Activated T-cell treated with anti-CD3 and anti-CD28 coated beads for 4 hours (primary cell): ENCODE results near the gene MAP3K20.
"Not testable (repeated sequence)": the region's sequence is repeated elsewhere in the genome, so short reads cannot be mapped to it uniquely, and the experiment has no call there.

Experiments used
- DNase-seq: peaks from one replicate; pipeline ENCODE4 v3.0.0-alpha.2; 2020

MAP3K20 gene

GRCh38 chr2:173207124-173207523 is 131.5 kb downstream of the MAP3K20 start:
- DNase-seq = not testable (repeated sequence)

- DNase-seq = peak; percentile 22
Measured at GRCh38 chr2:173210270-173211196, 134.9 kb downstream of the MAP3K20 start.

GRCh38 chr2:173213181-173213580 is 137.5 kb downstream of the MAP3K20 start:
- DNase-seq = no peak

GRCh38 chr2:173214213-173214612 is 138.6 kb downstream of the MAP3K20 start:
- DNase-seq = no peak

GRCh38 chr2:173215316-173215715 is 139.7 kb downstream of the MAP3K20 start:
- DNase-seq = no peak

- DNase-seq = no peak
Measured at GRCh38 chr2:173216051-173216450, 140.4 kb downstream of the MAP3K20 start.

GRCh38 chr2:173216668-173217067 is 141.0 kb downstream of the MAP3K20 start:
- no peak for DNase-seq

- DNase-seq = no peak
Measured at GRCh38 chr2:173217116-173217840, 141.6 kb downstream of the MAP3K20 start.

- no peak for DNase-seq
Measured at GRCh38 chr2:173218326-173219056, 142.8 kb downstream of the MAP3K20 start.

GRCh38 chr2:173221132-173221695 is 145.6 kb downstream of the MAP3K20 start:
- no peak for DNase-seq

- DNase-seq = no peak
Measured at GRCh38 chr2:173221937-173222594, 146.4 kb downstream of the MAP3K20 start.

GRCh38 chr2:173223871-173224270 is 148.2 kb downstream of the MAP3K20 start:
- no peak for DNase-seq

- DNase-seq = no peak
Measured at GRCh38 chr2:173226899-173227698, 151.5 kb downstream of the MAP3K20 start.

GRCh38 chr2:173229086-173229485 is 153.4 kb downstream of the MAP3K20 start:
- DNase-seq = no peak

GRCh38 chr2:173230181-173230580 is 154.5 kb downstream of the MAP3K20 start:
- no peak for DNase-seq

GRCh38 chr2:173231042-173231441 is 155.4 kb downstream of the MAP3K20 start:
- DNase-seq = no peak

- no peak for DNase-seq
Measured at GRCh38 chr2:173231465-173231864, 155.8 kb downstream of the MAP3K20 start.

GRCh38 chr2:173232956-173233744 is 157.5 kb downstream of the MAP3K20 start:
- DNase-seq = no peak

- no peak for DNase-seq
Measured at GRCh38 chr2:173235947-173236803, 160.5 kb downstream of the MAP3K20 start.

GRCh38 chr2:173238385-173238784 is 162.7 kb downstream of the MAP3K20 start:
- no peak for DNase-seq
